Caco-2 (cell line): ENCODE results near the gene RIPOR3. TPM values are rescaled to one million over a fixed set of nuclear protein-coding genes. Genes with fewer than 3 reads are reported as not detected.
"Not testable (repeated sequence)": the region's sequence is repeated elsewhere in the genome, so short reads cannot be mapped to it uniquely, and the experiment has no call there.

Experiments
- BruUV-seq: library from RNA; stranded (reverse); fragments of 400-500 nt; replicated peaks from 2 replicates; lab custom pipeline; 2021; lab: Mats Ljungman, UMichigan
- CTCF ChIA-PET: fragments of 300-600 bp; sonication (Branson Sonifier 250); formaldehyde crosslinking; loops from one replicate; lab custom pipeline; 2022; ENCODE audit warnings: antibody characterized with exemption; lab: Charles Lee
- POLR2A ChIA-PET: fragments of 300-600 bp; sonication (Branson Sonifier 250); formaldehyde crosslinking; loops from one replicate; lab custom pipeline; 2022; ENCODE audit warnings: antibody characterized with exemption; lab: Charles Lee
- DNase-seq, 2 experiments: peaks; one replicate each; pipeline versions ENCODE4 v3.0.0 to v3.0.0-alpha.2; 2020 to 2022
- H3K27me3 ChIP-seq: replicated peaks from 2 replicates; pipeline ENCODE4 v1.6.0; 2011; ENCODE audit warnings: low read length; ENCODE audit not compliant: control insufficient read depth, insufficient read depth
- H3K36me3 ChIP-seq: 2 replicates; pipeline ENCODE4 v1.5.1; 2011; ENCODE audit warnings: low read length; ENCODE audit not compliant: control insufficient read depth, insufficient read depth
- H3K4me1 ChIP-seq: fragments of 250-450 bp; sonication (Bioruptor Pico); 2 replicates; pipeline ENCODE4 v1.5.1; 2020; ENCODE audit warnings: mild to moderate bottlenecking
- H3K4me3 ChIP-seq: 2 replicates; pipeline ENCODE4 v1.5.1; 2011; ENCODE audit warnings: low read depth, mild to moderate bottlenecking, control low read depth, low read length
- H3K9me3 ChIP-seq: fragments of 250-450 bp; sonication (Bioruptor Pico); 2 replicates; pipeline ENCODE4 v1.5.1; 2020; ENCODE audit warnings: mild to moderate bottlenecking, moderate library complexity
- H3K27ac Mint-ChIP-seq: one replicate; pipeline ENCODE4 v1.8.0; 2022; ENCODE audit warnings: mixed read lengths; ENCODE audit not compliant: unreplicated experiment
- H3K27me3 Mint-ChIP-seq: one replicate; pipeline ENCODE4 v1.8.0; 2022; ENCODE audit warnings: mixed read lengths; ENCODE audit not compliant: insufficient read depth, unreplicated experiment
- H3K36me3 Mint-ChIP-seq: one replicate; pipeline ENCODE4 v1.8.0; 2022; ENCODE audit warnings: mild to moderate bottlenecking, mixed read lengths; ENCODE audit not compliant: insufficient read depth, unreplicated experiment
- H3K4me1 Mint-ChIP-seq: one replicate; pipeline ENCODE4 v1.8.0; 2022; ENCODE audit warnings: low read depth, mixed read lengths; ENCODE audit not compliant: unreplicated experiment
- H3K4me3 Mint-ChIP-seq: one replicate; pipeline ENCODE4 v1.8.0; 2022; ENCODE audit warnings: mild to moderate bottlenecking, moderate library complexity, mixed read lengths; ENCODE audit not compliant: unreplicated experiment
- H3K9me3 Mint-ChIP-seq: one replicate; pipeline ENCODE4 v1.8.0; 2022; ENCODE audit warnings: mixed read lengths; ENCODE audit not compliant: unreplicated experiment
- intact Hi-C: fragments of 100-400 bp; cut with micrococcal nuclease; formaldehyde crosslinking; loops from one replicate; pipeline ENCODE4 v1.10.0; 2022; ENCODE audit not compliant: unreplicated experiment
- total RNA-seq: library from RNA; stranded (reverse); gene quantifications from 2 replicates; pipeline ENCODE4 v1.2.3, GENCODE V29; 2022
- TF ChIP-seq, protein P1 (sequence below), 2 experiments: fragments of 200-600 bp in 1 of 2; IDR thresholded peaks; 1 replicate in 1 of 2; 2 replicates in 1 of 2; pipeline versions ENCODE4 v1.5.1 to v1.8.0; 2011 to 2022; ENCODE audit warnings: antibody characterized with exemption in 1 of 2, control low read depth in 1 of 2, inconsistent platforms in 1 of 2, low read depth in 1 of 2, low read length in 1 of 2, mild to moderate bottlenecking in 1 of 2, moderate library complexity in 1 of 2; ENCODE audit not compliant: insufficient read depth in 1 of 2, severe bottlenecking in 1 of 2, unreplicated experiment in 1 of 2

Gene RIPOR3
- total RNA-seq, 1 experiment from 2014 or later = 0.18 TPM

DNA sequence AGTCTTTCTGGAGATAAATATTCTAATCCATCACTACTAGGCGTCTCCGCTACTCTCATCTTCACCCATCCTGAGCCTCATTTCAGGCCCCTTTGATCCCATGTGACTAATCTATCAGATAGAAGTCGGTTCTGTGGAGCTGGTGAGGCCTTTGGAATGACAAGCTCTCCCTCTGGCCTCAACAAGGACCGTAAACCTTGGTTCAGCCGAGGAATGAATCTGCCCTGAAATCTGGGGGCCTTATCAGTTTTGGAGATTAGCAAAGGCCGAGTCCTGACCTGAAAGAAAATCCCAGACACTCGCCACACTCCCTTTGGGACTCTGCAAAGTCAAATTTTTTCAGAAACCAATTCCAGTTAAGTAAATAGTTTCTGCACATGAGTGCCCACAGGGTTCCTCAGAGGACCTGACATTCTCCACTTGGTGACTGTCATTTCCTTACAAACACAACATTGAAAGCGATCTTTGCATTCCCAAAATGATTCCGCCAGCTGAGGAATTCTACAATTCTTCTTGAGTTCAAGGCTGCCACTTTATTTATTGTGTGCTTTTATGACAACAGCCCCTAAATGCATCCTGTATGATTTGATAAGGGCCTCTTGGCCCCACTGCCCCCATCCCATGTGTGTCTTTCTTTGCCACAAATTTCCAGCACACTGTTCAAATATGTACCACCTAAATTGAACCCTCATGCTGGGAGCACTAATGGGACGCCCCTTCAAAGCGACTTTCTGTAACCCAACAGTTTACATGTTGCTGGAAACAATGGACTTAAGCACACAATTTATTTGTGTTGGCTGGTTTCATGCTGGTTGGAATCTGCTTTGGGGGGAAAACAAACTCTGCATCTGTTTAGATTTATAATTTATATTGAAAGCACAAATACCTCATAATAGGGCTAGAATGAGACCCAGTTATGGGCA, 10.0 kb upstream of the RIPOR3 start:
- ChIA-PET POLR2A (interaction anchor here (0.5 to 1.0 kb wide), 8 partner anchors 10 to 43 kb away, joined by 3 to 4 read pairs (median 3); partner anchors contain the start of gene PARD6B), CTCF (interaction anchor here (0.6 to 1.9 kb wide), 18 partner anchors 10 to 1397 kb away, joined by 3 to 20 read pairs (median 5); partner anchors contain the start of genes BCAS4 and RIPOR3)
- H3K27me3 Mint-ChIP-seq = no peaks in the 10 kb centered on the region
- peaks cover 41% of the 10 kb centered on the region for H3K4me1 ChIP-seq
- H3K9me3 ChIP-seq = no peaks in the 10 kb centered on the region
- H3K36me3 Mint-ChIP-seq = no peaks in the 10 kb centered on the region
- peaks cover 46% of the 10 kb centered on the region for H3K4me1 Mint-ChIP-seq
- no peak overlapping the region for H3K4me3 ChIP-seq
- intact Hi-C loops = loop anchor here (1.0 kb wide), 6 partner anchors 10 to 60 kb away; partner anchors contain the start of gene PARD6B
- no TSS peak for BruUV-seq
- peak overlapping the region; percentile 88 for H3K27ac Mint-ChIP-seq
- H3K27me3 ChIP-seq = no peaks in the 10 kb centered on the region
- peak; percentile 90 to 96 for DNase-seq
- TF ChIP-seq, protein P1, sequence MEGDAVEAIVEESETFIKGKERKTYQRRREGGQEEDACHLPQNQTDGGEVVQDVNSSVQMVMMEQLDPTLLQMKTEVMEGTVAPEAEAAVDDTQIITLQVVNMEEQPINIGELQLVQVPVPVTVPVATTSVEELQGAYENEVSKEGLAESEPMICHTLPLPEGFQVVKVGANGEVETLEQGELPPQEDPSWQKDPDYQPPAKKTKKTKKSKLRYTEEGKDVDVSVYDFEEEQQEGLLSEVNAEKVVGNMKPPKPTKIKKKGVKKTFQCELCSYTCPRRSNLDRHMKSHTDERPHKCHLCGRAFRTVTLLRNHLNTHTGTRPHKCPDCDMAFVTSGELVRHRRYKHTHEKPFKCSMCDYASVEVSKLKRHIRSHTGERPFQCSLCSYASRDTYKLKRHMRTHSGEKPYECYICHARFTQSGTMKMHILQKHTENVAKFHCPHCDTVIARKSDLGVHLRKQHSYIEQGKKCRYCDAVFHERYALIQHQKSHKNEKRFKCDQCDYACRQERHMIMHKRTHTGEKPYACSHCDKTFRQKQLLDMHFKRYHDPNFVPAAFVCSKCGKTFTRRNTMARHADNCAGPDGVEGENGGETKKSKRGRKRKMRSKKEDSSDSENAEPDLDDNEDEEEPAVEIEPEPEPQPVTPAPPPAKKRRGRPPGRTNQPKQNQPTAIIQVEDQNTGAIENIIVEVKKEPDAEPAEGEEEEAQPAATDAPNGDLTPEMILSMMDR (IDR thresholded peaks at IDR 0.05; ENCODE audit: insufficient read depth in 1 of 2, low read depth in 1 of 2, low read length in 1 of 2, severe bottlenecking in 1 of 2, unreplicated experiment in 1 of 2) = no peak
- H3K36me3 ChIP-seq = no peaks in the 10 kb centered on the region
- H3K4me3 Mint-ChIP-seq = no peak overlapping the region
- H3K9me3 Mint-ChIP-seq = no peaks in the 10 kb centered on the region

DNA sequence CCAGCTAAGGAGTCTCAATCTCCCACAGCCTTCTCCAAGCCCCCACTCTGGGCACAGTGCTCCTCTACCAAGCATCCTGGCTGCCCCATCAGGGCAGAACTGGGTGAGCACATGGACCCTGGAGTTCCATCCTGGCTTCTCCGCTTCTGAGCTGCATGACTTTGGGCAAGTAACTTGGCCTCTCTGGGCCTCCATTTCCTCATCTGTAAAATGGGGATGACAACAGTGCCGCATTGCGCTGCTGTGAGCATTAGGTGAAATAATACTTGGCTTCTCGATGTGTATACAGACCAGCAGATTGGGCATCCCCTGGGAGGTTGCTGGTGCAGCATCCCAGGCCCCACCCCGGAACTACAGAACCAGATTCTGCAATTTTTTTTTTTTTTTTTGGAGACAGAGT, 8.3 kb upstream of the RIPOR3 start:
- POLR2A ChIA-PET = no interaction called here
- Histone ChIP-seq H3K36me3 (no peaks in the 10 kb centered on the region), H3K27me3 (no peaks in the 10 kb centered on the region), H3K9me3 (no peaks in the 10 kb centered on the region), H3K4me3 (no peak overlapping the region), H3K4me1 (peaks cover 48% of the 10 kb centered on the region)
- no peak overlapping the region for H3K27ac Mint-ChIP-seq
- H3K27me3 Mint-ChIP-seq = no peaks in the 10 kb centered on the region
- H3K4me3 Mint-ChIP-seq = no peak overlapping the region
- TF ChIP-seq, protein P1 (IDR thresholded peaks at IDR 0.05; ENCODE audit: insufficient read depth in 1 of 2, low read depth in 1 of 2, low read length in 1 of 2, severe bottlenecking in 1 of 2, unreplicated experiment in 1 of 2) = no peak
- no peak for DNase-seq
- H3K9me3 Mint-ChIP-seq = no peaks in the 10 kb centered on the region
- intact Hi-C loops = no loop called here
- peaks cover 40% of the 10 kb centered on the region for H3K4me1 Mint-ChIP-seq
- CTCF ChIA-PET = no interaction called here
- no TSS peak for BruUV-seq
- H3K36me3 Mint-ChIP-seq = no peaks in the 10 kb centered on the region

DNA sequence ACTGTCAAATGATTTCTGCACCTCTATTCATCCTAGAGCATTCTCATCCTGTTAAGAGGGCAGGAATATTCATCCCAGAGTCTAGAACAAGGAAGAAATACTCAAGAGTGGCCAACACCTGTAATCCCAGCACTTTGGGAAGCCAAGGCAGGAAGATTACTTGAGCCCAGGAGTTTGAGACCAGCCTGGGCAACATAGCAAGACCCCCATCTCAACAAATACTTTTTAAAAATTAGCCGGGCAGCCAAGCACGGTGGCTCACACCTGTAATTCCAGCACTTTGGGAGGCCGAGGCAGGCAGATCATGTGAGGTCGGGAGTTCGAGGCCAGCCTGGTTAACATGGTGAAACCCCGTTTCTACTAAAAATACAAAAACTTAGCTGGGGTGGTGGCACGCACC, 6.9 kb upstream of the RIPOR3 start:
- POLR2A ChIA-PET = not testable (repeated sequence)

More for the DNA sequence above, 6.9 kb upstream of the RIPOR3 start:
- H3K4me3 ChIP-seq, H3K9me3 ChIP-seq, H3K27me3 ChIP-seq, CTCF ChIA-PET, BruUV-seq, DNase-seq, H3K27ac Mint-ChIP-seq, H3K27me3 Mint-ChIP-seq, H3K36me3 ChIP-seq, H3K9me3 Mint-ChIP-seq, H3K4me3 Mint-ChIP-seq, H3K36me3 Mint-ChIP-seq, intact Hi-C loops: not testable (repeated sequence)
- H3K4me1 ChIP-seq = peaks cover 46% of the 10 kb centered on the region
- peaks cover 34% of the 10 kb centered on the region for H3K4me1 Mint-ChIP-seq
